Muscle of leg (tissue), 11 donors: ENCODE results near the gene GRAMD1A. TPM values are rescaled to one million over a fixed set of nuclear protein-coding genes. Genes with fewer than 3 reads are reported as not detected.

Experiments
- DNase-seq: peaks from one replicate; pipeline ENCODE4 v3.0.0; 2013
- H3K27ac ChIP-seq: one replicate; pipeline ENCODE4 v1.5.1; 2013; ENCODE audit warnings: mild to moderate bottlenecking, low read length, control low read depth
- H3K27me3 ChIP-seq: one replicate; pipeline ENCODE4 v1.6.1; 2013; ENCODE audit warnings: low read length; ENCODE audit not compliant: control insufficient read depth, insufficient read depth
- H3K36me3 ChIP-seq: one replicate; pipeline ENCODE4 v1.6.1; 2013; ENCODE audit warnings: low read length; ENCODE audit not compliant: control insufficient read depth, insufficient read depth
- H3K4me1 ChIP-seq: one replicate; pipeline ENCODE4 v1.6.1; 2013; ENCODE audit warnings: low read length; ENCODE audit not compliant: control insufficient read depth, insufficient read depth
- H3K4me3 ChIP-seq: one replicate; pipeline ENCODE4 v1.5.1; 2013; ENCODE audit warnings: low read length, control low read depth
- H3K9me3 ChIP-seq: replicated peaks from 2 replicates; pipeline ENCODE4 v1.6.1; 2013; ENCODE audit warnings: low read depth, low read length; ENCODE audit not compliant: control insufficient read depth
- WGBS: methylation state at CpG from one replicate; pipeline ENCODE4 v1.1.5; 2013; ENCODE audit warnings: missing lambda C conversion rate; ENCODE audit not compliant: insufficient coverage; 5-methylcytosine and 5-hydroxymethylcytosine counted together
- polyA plus RNA-seq, 8 donors: library from polyadenylated mRNA; unstranded; fragments of 120-200 nt; gene quantifications; one replicate each; pipeline versions ENCODE4 v1.2.1 to v1.2.3, GENCODE V29; 2013; ENCODE audit warnings: inconsistent platforms in 1 of 8, low replicate concordance in 1 of 8; ENCODE audit not compliant: insufficient read length in 8 of 8, insufficient read depth in 1 of 8
- total RNA-seq: library from RNA; stranded (reverse); fragments of 120-200 nt; gene quantifications from one replicate; pipeline ENCODE4 v1.2.4, GENCODE V29; 2013

GRAMD1A gene
- total and polyA plus RNA-seq, 9 donors = 16.0 to 48.0 (median 35.3) TPM

DNA sequence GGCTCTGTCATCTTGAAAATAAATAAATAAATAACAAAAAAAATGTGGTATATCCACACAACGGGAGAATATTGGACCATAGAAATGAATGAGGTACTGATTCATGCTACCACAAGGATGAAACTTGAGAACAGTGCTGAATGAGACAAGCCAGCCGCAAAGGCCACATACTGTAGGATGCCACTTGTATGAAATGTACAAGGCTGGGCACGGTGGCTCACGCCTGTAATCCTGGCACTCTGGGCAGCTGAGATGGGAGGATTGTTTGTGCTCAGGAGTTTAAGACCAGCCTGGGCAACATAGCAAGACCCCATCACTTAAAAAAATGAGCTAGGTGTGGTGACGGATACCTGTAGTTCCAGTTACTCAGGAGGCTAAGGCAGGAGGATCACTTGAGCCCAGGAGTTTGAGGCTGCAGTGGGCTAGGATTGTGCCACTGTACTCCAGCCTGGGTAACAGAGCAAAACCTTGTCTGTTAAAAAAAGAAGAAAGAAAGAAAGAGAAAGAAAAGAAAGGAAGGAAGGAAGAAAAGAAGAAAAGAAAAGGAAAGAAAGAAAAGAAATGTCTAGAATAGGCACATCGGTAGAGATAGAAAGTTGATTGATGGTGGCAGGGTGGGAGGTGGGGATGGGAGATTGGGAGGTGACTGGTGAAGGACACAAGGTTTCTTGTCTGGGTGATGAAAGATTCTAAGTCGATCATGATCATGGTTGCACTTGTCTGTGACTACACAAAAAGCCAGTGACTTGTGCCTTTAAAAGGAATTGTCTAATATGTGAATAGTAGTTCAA, 61.7 kb downstream of the GRAMD1A start:
- 73% methylated on average over 6 of the region's 7 CpGs for WGBS
- no peak overlapping the region for H3K27ac ChIP-seq
- DNase-seq = no peak
- H3K36me3 ChIP-seq = no peaks in the 10 kb centered on the region
- no peaks in the 10 kb centered on the region for H3K4me1 ChIP-seq
- peaks cover 2% of the 10 kb centered on the region for H3K27me3 ChIP-seq
- H3K9me3 ChIP-seq = no peaks in the 10 kb centered on the region
- no peak overlapping the region for H3K4me3 ChIP-seq

DNA sequence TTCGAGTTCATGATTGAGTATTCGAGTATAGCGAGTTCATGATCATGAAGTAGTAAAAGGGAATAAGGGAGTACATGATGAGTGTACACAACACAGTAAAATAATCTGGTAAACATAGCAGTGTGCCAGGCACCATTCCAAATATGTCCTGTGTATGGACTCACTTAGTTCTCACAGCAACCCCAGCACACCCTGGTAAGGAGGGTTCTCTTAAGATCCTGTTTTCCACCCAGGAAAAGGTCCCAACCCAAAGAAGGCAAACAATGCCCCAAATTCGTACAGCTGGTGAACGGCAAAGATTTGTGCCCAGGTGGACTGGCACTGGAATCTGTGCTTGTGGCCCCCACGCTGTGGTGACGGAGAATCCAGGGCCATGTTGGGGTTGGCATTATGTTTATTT, 62.8 kb downstream of the GRAMD1A start:
- Histone ChIP-seq H3K36me3 (no peaks in the 10 kb centered on the region), H3K9me3 (no peaks in the 10 kb centered on the region), H3K27ac (no peak overlapping the region), H3K4me1 (no peaks in the 10 kb centered on the region), H3K27me3 (peaks cover 2% of the 10 kb centered on the region), H3K4me3 (no peak overlapping the region)
- no peak for DNase-seq
- 80% methylated on average over 2 of the region's 7 CpGs for WGBS

DNA sequence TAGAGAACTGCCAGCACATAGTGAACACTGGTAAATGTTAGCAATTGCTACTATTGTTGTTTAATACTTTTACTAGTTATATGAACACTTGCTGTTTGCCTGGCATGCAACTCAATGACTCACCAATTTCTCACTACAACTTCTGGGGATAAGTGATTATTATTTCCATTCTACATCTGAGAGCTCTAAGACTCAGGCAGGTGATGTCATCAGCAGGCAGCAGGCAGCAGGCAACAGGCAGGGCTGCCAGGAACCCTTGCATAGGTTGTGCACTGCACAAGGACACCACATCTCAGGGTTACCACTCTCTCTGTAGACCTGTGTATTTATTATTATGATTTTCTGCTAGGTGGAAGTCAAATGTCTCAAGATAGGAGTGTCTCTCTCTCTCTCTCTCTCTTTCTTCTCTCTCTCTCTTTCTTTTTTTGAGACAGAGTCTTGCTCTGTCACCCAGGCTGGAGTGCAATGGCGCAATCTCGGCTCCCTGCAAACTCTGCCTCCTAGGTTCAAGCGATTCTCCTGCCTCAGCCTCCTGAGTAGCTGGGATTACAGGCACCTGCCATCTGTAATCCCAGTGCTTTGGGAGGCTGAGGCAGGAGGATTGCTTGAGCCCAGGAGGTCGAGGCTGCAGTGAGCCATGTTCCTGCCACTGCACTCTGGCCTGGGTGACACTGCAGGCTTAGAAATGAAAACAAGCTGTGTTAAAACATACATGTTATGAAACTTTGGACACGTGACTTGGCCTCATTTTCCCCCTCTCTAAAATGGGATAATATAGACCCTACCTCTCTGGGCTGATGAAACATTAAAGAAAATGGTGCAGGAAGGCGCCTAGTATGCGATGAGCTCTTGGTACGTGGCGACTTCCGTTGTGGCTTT, 64.1 kb downstream of the GRAMD1A start:
- Histone ChIP-seq H3K4me3 (no peak overlapping the region), H3K27ac (no peak overlapping the region), H3K36me3 (no peaks in the 10 kb centered on the region), H3K27me3 (no peaks in the 10 kb centered on the region), H3K9me3 (no peaks in the 10 kb centered on the region), H3K4me1 (peaks cover 7% of the 10 kb centered on the region)
- no peak for DNase-seq
- WGBS = 70% methylated on average over 3 of the region's 10 CpGs

DNA sequence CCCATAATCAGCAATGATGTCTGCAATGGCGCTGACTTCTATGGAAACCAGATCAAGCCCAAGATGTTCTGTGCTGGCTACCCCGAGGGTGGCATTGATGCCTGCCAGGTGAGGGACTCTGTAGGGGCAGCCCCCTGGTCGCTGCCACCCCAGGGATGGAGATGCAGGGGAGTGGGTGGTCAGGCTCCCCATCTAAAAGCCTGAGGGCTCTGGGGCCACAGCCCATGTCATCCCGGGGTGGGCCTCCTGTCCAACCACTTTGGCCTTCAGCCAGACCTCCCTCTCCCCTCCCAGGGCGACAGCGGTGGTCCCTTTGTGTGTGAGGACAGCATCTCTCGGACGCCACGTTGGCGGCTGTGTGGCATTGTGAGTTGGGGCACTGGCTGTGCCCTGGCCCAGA, 65.5 kb downstream of the GRAMD1A start:
- H3K9me3 ChIP-seq = peaks cover 3% of the 10 kb centered on the region
- no peaks in the 10 kb centered on the region for H3K36me3 ChIP-seq
- WGBS = 90% methylated on average over 7 of the region's 10 CpGs
- H3K4me3 ChIP-seq = no peak overlapping the region
- no peak for DNase-seq
- no peak overlapping the region for H3K27ac ChIP-seq
- peaks cover 11% of the 10 kb centered on the region for H3K4me1 ChIP-seq
- H3K27me3 ChIP-seq = no peaks in the 10 kb centered on the region

DNA sequence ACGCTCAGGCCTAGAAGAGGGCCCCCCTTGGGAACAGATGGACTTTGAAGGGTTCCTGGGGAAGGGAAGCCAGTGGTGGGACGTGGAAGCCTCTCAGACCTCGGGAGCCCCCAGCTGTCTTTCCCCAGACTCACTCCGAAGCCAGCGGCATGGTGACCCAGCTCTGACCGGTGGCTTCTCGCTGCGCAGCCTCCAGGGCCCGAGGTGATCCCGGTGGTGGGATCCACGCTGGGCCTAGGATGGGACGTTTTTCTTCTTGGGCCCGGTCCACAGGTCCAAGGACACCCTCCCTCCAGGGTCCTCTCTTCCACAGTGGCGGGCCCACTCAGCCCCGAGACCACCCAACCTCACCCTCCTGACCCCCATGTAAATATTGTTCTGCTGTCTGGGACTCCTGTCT, 66.0 kb downstream of the GRAMD1A start:
- no peak overlapping the region for H3K4me3 ChIP-seq
- no peak for DNase-seq
- H3K27me3 ChIP-seq = no peaks in the 10 kb centered on the region
- H3K27ac ChIP-seq = no peak overlapping the region
- H3K9me3 ChIP-seq = peaks cover 5% of the 10 kb centered on the region
- peaks cover 11% of the 10 kb centered on the region for H3K4me1 ChIP-seq
- no peaks in the 10 kb centered on the region for H3K36me3 ChIP-seq
- WGBS = 95% methylated on average over 11 of the region's 15 CpGs

DNA sequence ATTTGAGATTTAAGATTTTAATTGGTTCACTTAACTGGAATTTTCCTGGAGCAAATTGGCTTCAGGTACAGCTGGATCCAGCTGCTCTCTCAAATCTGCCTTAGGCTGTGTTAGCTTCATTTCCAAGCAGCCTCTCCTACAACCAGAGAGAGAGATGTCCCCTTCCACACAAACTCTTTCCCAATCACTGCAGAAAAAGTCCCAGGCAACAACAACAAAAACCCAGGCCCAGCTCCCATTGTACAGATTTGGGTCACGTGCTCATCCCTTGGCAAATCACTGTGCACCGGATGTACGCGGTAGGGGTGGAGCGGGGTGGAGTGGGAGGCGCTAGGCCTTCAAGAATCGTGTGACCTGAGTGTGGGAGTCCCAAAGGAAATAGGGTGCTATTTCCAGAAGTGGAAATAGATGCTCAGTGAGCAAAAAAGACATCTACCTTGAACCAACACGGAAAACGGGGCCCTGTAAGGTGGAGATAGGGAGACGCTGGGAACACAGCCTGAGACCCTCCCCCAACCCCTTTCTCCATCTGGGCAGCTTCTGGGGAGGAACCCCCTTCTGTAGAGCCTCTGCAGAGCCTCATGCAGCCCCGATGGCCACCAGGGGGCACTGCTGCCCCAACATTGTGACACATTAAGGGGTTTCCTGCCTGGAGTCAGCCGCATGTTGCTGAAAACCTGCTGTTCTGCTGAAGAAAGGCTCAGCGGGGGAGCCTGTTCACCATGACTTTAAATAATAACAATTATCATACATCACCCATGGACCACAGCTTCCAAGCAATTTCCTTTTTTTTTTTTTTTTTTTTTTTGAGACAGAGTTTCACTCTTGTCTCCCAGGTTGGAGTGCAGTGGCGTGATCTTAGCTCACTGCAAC, 66.8 kb downstream of the GRAMD1A start:
- peak; percentile 85 for DNase-seq

DNA sequence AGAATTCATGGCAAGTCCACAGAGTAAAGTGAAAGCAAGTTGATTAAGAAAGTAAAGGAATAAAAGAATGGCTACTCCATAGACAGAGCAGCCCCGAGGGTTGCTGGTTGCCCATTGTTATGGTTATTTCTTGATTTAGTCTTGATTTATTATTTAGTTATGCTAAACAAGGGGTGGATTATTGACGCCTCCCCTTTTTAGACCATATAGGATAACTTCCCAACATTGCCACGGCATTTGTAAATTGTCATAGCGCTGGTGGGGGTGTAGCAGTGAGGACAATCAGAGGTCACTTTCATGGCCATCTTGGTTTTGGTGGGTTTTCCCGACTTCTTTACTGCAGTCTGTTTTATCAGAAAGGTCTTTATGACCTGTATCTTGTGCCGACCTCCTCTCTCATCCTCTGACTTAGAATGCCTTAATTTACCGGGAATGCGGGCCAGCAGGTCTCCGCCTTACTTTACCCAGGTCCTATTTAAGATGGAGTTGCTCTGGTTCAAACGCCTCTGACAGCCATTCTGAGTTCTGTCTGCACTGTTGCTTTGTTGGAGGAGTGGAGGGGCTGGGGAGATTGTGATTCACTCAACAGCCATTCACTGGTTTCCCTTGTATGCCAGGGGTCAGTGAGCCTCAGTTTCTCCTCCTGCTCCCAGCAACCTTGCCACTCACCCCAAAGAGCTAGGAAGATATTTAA, 69.0 kb downstream of the GRAMD1A start:
- H3K4me3 ChIP-seq = no peak overlapping the region
- H3K9me3 ChIP-seq = peaks cover 5% of the 10 kb centered on the region
- WGBS = 69% methylated on average over 4 of the region's 10 CpGs
- no peak overlapping the region for H3K27ac ChIP-seq
- no peak for DNase-seq
- no peaks in the 10 kb centered on the region for H3K36me3 ChIP-seq
- peaks cover 11% of the 10 kb centered on the region for H3K4me1 ChIP-seq
- no peaks in the 10 kb centered on the region for H3K27me3 ChIP-seq

More for the DNA sequence above, 66.8 kb downstream of the GRAMD1A start:
- Histone ChIP-seq H3K27me3 (no peaks in the 10 kb centered on the region), H3K4me1 (peaks cover 11% of the 10 kb centered on the region), H3K27ac (no peak overlapping the region), H3K4me3 (no peak overlapping the region), H3K9me3 (peaks cover 5% of the 10 kb centered on the region), H3K36me3 (no peaks in the 10 kb centered on the region)
- WGBS = 23% methylated on average over 6 of the region's 14 CpGs

DNA sequence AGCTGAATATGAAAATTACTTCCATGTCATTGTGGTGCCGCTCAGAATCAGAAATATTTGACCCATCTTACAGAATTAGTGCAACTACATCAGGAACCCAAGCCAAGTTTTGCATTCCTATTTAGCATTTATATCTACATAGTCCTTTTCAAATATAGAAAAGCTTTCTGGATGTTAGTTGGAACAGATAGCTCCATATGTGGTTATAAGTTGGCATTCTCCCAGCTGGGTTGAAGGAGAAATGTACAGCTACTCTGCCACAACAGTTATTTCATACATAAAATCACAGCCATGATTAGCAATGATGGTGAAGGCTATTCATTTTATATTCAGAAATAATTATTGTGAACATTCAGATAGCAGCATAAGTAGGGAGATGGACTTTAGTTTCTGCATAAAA, 69.6 kb downstream of the GRAMD1A start:
- peaks cover 5% of the 10 kb centered on the region for H3K9me3 ChIP-seq
- no CpG with 5 or more reads among the region's 1 CpG for WGBS

DNA sequence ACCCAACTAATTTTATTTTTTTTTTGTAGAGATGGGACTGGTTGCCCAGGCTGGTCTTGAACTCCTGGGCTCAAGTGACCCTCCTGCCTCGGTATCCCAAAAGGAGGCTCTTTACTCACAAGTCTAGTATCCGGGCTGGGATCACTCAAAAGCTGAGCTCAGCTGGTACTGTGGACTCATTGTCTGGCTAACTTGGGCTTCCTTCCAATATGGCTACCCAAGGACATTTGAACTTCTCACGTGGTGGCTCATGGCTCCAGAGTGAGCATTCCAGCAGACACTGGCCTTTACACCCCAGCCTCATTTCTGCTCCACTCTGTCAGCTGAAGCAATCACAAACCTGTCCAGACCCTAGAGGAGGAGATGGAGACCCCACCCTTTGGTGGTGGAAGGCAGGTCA, 70.3 kb downstream of the GRAMD1A start:
- Histone ChIP-seq H3K36me3 (no peaks in the 10 kb centered on the region), H3K27ac (no peak overlapping the region), H3K4me3 (no peak overlapping the region), H3K27me3 (no peaks in the 10 kb centered on the region), H3K4me1 (peaks cover 11% of the 10 kb centered on the region), H3K9me3 (peaks cover 5% of the 10 kb centered on the region)
- DNase-seq = no peak
- 81% methylated on average over 2 of the region's 3 CpGs for WGBS

More for the DNA sequence above, 69.6 kb downstream of the GRAMD1A start:
- no peak overlapping the region for H3K27ac ChIP-seq
- peaks cover 11% of the 10 kb centered on the region for H3K4me1 ChIP-seq
- no peaks in the 10 kb centered on the region for H3K27me3 ChIP-seq
- no peaks in the 10 kb centered on the region for H3K36me3 ChIP-seq
- H3K4me3 ChIP-seq = no peak overlapping the region
- DNase-seq = peak; percentile 37
